ENCODE results near the gene KRTAP5-10. TPM values are rescaled to one million over a fixed set of nuclear protein-coding genes. Genes with fewer than 3 reads are reported as not detected.

The KRTAP5-10 gene
- total RNA-seq, 6 experiments from 2014 or later: 0.17 to 0.18 (median 0.18) TPM; not detected in 3

Small RNA genes lying within 50 kb of the gene (small RNA-seq; reads per million reads assigned to genes)
- gene AP000867.1: 0 reads per million in 2 experiments
- gene KRTAP5-14P: 0 reads per million in 2 experiments

Other genes starting within 250 kb of the KRTAP5-10 start
- 100 to 1,000 TPM in 4 of 6 experiments, 10 to 100 TPM in 2; 42.0 to 320 (median 126) TPM for gene DHCR7, start 117.2 kb upstream of the KRTAP5-10 start, total RNA-seq
- 10 to 100 TPM; 26.4 to 54.7 (median 35.4) TPM for gene NADSYN1, start 112.4 kb upstream of the KRTAP5-10 start, total RNA-seq
- 1 to 10 TPM in 1 of 6 experiments, under 1 TPM in 3, not detected in 2; 0.18 to 3.9 (median 0.23) TPM for gene KRTAP5-7, start 38.3 kb upstream of the KRTAP5-10 start, total RNA-seq
- under 1 TPM in 1 of 6 experiments, not detected in 5; 0.24 TPM for gene KRTAP5-8, start 27.5 kb upstream of the KRTAP5-10 start, total RNA-seq
- under 1 TPM in 2 of 6 experiments, not detected in 4; 0.17 to 0.38 TPM for gene KRTAP5-9, start 17.1 kb upstream of the KRTAP5-10 start, total RNA-seq
- not detected for gene KRTAP5-11, start 17.3 kb downstream of the KRTAP5-10 start, total RNA-seq